Measurements from ENCODE around the gene CHID1. TPM values are rescaled to one million over a fixed set of nuclear protein-coding genes. Genes with fewer than 3 reads are reported as not detected.
A peak's percentile ranks its signal among the peaks of the same experiment; 100 is the strongest.

The CHID1 gene
- total and polyA plus RNA-seq, 4 experiments from 2014 or later, result 46.9 to 82.3 (median 55.7) TPM

- intact Hi-C loops (cut with micrococcal nuclease), result no loop called here
- Histone ChIP-seq H3K27me3 (ENCODE audit: insufficient read depth, low read length) (peaks cover 10% of the 10 kb centered on the region), H3K27ac (ENCODE audit: low read depth, low read length) (no peak overlapping the region), H3K9me3 (ENCODE audit: control insufficient read depth in 1 of 2, low read length in 2 of 2) (no peaks in the 10 kb centered on the region), H3K36me3 (ENCODE audit: insufficient read depth, low read length) (no peaks in the 10 kb centered on the region), H3K4me3 (ENCODE audit: low read length in 2 of 2) (peak overlapping the region in 1 of 2 donors; percentile 24), H3K4me1 (ENCODE audit: insufficient read depth, low read length) (peaks cover 10% of the 10 kb centered on the region)
- H3K4me3 Mint-ChIP-seq, result peak overlapping the region; percentile 61 to 79 (median 73)
- H3K27me3 Mint-ChIP-seq, result peaks cover 4% of the 10 kb centered on the region in 2 donors
- no peak for DNase-seq
- POLR2A ChIA-PET (ENCODE audit: partially characterized antibody), result interaction anchor here (1.0 kb wide), 2 partner anchors 61 to 202 kb away, joined by 3 to 6 read pairs; no protein-coding TSS in a partner anchor
- H3K9me3 Mint-ChIP-seq, result no peaks in the 10 kb centered on the region
- CTCF ChIA-PET (ENCODE audit: partially characterized antibody), result interaction anchor here (1.0 to 4.1 kb wide), 5 partner anchors 17 to 205 kb away, joined by 3 to 35 read pairs (median 3); partner anchors contain the start of gene RPLP2
- no peak overlapping the region for H3K27ac Mint-ChIP-seq
- peaks cover 2 to 14% (median 6%) of the 10 kb centered on the region in 4 donors for H3K4me1 Mint-ChIP-seq
- no peaks in the 10 kb centered on the region for H3K36me3 Mint-ChIP-seq
These were observed 61.3 kb downstream of the CHID1 start for GRCh38 chr11:849104-849824.

- Histone ChIP-seq H3K9me3 (ENCODE audit: control insufficient read depth in 1 of 2, low read length in 2 of 2) (no peaks in the 10 kb centered on the region), H3K27ac (ENCODE audit: low read depth, low read length) (no peak overlapping the region), H3K4me1 (ENCODE audit: insufficient read depth, low read length) (peaks cover 17% of the 10 kb centered on the region), H3K36me3 (ENCODE audit: insufficient read depth, low read length) (no peaks in the 10 kb centered on the region), H3K4me3 (ENCODE audit: low read length in 2 of 2) (no peak overlapping the region), H3K27me3 (ENCODE audit: insufficient read depth, low read length) (peaks cover 10% of the 10 kb centered on the region)
- H3K9me3 Mint-ChIP-seq, result no peaks in the 10 kb centered on the region
- H3K36me3 Mint-ChIP-seq, result peaks cover 0 to 1% of the 10 kb centered on the region in 2 donors
- H3K4me1 Mint-ChIP-seq, result peaks cover 2 to 19% (median 8%) of the 10 kb centered on the region in 4 donors
- H3K27me3 Mint-ChIP-seq, result peaks cover 4% of the 10 kb centered on the region in 2 donors
- POLR2A ChIA-PET (ENCODE audit: partially characterized antibody), result interaction anchor here (0.6 to 1.4 kb wide), 5 partner anchors 62 to 202 kb away, joined by 3 to 6 read pairs (median 3); partner anchors contain the start of gene AP2A2
- H3K27ac Mint-ChIP-seq, result peak overlapping the region in 1 of 7 donors; percentile 16
- CTCF ChIA-PET (ENCODE audit: partially characterized antibody), result interaction anchor here (1.0 to 4.1 kb wide), 5 partner anchors 17 to 206 kb away, joined by 3 to 35 read pairs (median 3); partner anchors contain the start of gene RPLP2
- H3K4me3 Mint-ChIP-seq, result peak overlapping the region in 7 of 8 donors; percentile 26 to 77 (median 62)
- peak; percentile 59 to 70 (median 62) for DNase-seq
- intact Hi-C loops (cut with micrococcal nuclease), result no loop called here
These were observed 62.2 kb downstream of the CHID1 start for GRCh38 chr11:848380-848931.

GRCh38 chr11:847876-848275 is 62.7 kb downstream of the CHID1 start:
- H3K27me3 Mint-ChIP-seq, result peaks cover 4% of the 10 kb centered on the region in 2 donors
- Histone ChIP-seq H3K9me3 (ENCODE audit: control insufficient read depth in 1 of 2, low read length in 2 of 2) (no peaks in the 10 kb centered on the region), H3K4me3 (ENCODE audit: low read length in 2 of 2) (no peak overlapping the region), H3K27ac (ENCODE audit: low read depth, low read length) (no peak overlapping the region), H3K27me3 (ENCODE audit: insufficient read depth, low read length) (peaks cover 10% of the 10 kb centered on the region), H3K36me3 (ENCODE audit: insufficient read depth, low read length) (no peaks in the 10 kb centered on the region), H3K4me1 (ENCODE audit: insufficient read depth, low read length) (peaks cover 22% of the 10 kb centered on the region)
- H3K4me3 Mint-ChIP-seq, result peak overlapping the region in 1 of 8 donors; percentile 25
- no peak for DNase-seq
- intact Hi-C loops (cut with micrococcal nuclease), result no loop called here
- H3K36me3 Mint-ChIP-seq, result peaks cover 0 to 1% of the 10 kb centered on the region in 2 donors
- peaks cover 2 to 21% (median 8%) of the 10 kb centered on the region in 4 donors for H3K4me1 Mint-ChIP-seq
- no peaks in the 10 kb centered on the region for H3K9me3 Mint-ChIP-seq
- POLR2A ChIA-PET (ENCODE audit: partially characterized antibody), result interaction anchor here (0.6 to 1.4 kb wide), 5 partner anchors 62 to 203 kb away, joined by 3 to 6 read pairs (median 3); partner anchors contain the start of gene AP2A2
- CTCF ChIA-PET (ENCODE audit: partially characterized antibody), result interaction anchor here (1.0 to 4.1 kb wide), 6 partner anchors 10 to 207 kb away, joined by 3 to 35 read pairs (median 3); partner anchors contain the start of gene RPLP2
- no peak overlapping the region for H3K27ac Mint-ChIP-seq

GRCh38 chr11:846496-847098 is 64.0 kb downstream of the CHID1 start:
- intact Hi-C loops (cut with micrococcal nuclease), result no loop called here
- no peaks in the 10 kb centered on the region for H3K9me3 ChIP-seq (ENCODE audit: control insufficient read depth in 1 of 2, low read length in 2 of 2)
- no peak overlapping the region for H3K27ac ChIP-seq (ENCODE audit: low read depth, low read length)
- H3K36me3 ChIP-seq (ENCODE audit: insufficient read depth, low read length), result no peaks in the 10 kb centered on the region
- no peak for DNase-seq
- ChIA-PET CTCF (ENCODE audit: partially characterized antibody) (interaction anchor here (1.0 to 4.1 kb wide), 2 partner anchors 9 to 204 kb away, joined by 3 to 35 read pairs; no protein-coding TSS in a partner anchor), POLR2A (ENCODE audit: partially characterized antibody) (interaction anchor here (1.2 kb wide), 1 partner anchor 27 kb away, joined by 5 read pairs; no protein-coding TSS in a partner anchor)
- H3K4me3 Mint-ChIP-seq, result peak overlapping the region in 1 of 8 donors; percentile 20
- no peak overlapping the region for H3K4me3 ChIP-seq (ENCODE audit: low read length in 2 of 2)
- H3K4me1 Mint-ChIP-seq, result peaks cover 2 to 21% (median 8%) of the 10 kb centered on the region in 4 donors
- no peaks in the 10 kb centered on the region for H3K9me3 Mint-ChIP-seq
- H3K4me1 ChIP-seq (ENCODE audit: insufficient read depth, low read length), result peaks cover 22% of the 10 kb centered on the region
- H3K27ac Mint-ChIP-seq, result peak overlapping the region in 1 of 7 donors; percentile 32
- H3K36me3 Mint-ChIP-seq, result peaks cover 0 to 3% of the 10 kb centered on the region in 2 donors
- H3K27me3 ChIP-seq (ENCODE audit: insufficient read depth, low read length), result peaks cover 10% of the 10 kb centered on the region
- H3K27me3 Mint-ChIP-seq, result peaks cover 2 to 4% of the 10 kb centered on the region in 2 donors

GRCh38 chr11:845872-846495 is 64.6 kb downstream of the CHID1 start:
- Mint-ChIP-seq H3K36me3 (peaks cover 0 to 3% of the 10 kb centered on the region in 2 donors), H3K4me1 (peaks cover 4 to 28% (median 12%) of the 10 kb centered on the region in 4 donors), H3K27me3 (peaks cover 2 to 4% of the 10 kb centered on the region in 2 donors), H3K9me3 (no peaks in the 10 kb centered on the region), H3K4me3 (peak overlapping the region in 1 of 8 donors; percentile 35), H3K27ac (peak overlapping the region in 1 of 7 donors; percentile 32)
- DNase-seq, result no peak
- H3K27ac ChIP-seq (ENCODE audit: low read depth, low read length), result no peak overlapping the region
- no peak overlapping the region for H3K4me3 ChIP-seq (ENCODE audit: low read length in 2 of 2)
- H3K27me3 ChIP-seq (ENCODE audit: insufficient read depth, low read length), result peaks cover 10% of the 10 kb centered on the region
- POLR2A ChIA-PET (ENCODE audit: partially characterized antibody), result interaction anchor here (1.2 kb wide), 1 partner anchor 26 kb away, joined by 5 read pairs; no protein-coding TSS in a partner anchor
- no peaks in the 10 kb centered on the region for H3K9me3 ChIP-seq (ENCODE audit: control insufficient read depth in 1 of 2, low read length in 2 of 2)
- H3K4me1 ChIP-seq (ENCODE audit: insufficient read depth, low read length), result peaks cover 28% of the 10 kb centered on the region
- no peaks in the 10 kb centered on the region for H3K36me3 ChIP-seq (ENCODE audit: insufficient read depth, low read length)
- CTCF ChIA-PET (ENCODE audit: partially characterized antibody), result interaction anchor here (4.1 kb wide), 1 partner anchor 205 kb away, joined by 35 read pairs; no protein-coding TSS in a partner anchor
- intact Hi-C loops (cut with micrococcal nuclease), result no loop called here

- Histone ChIP-seq H3K27me3 (ENCODE audit: insufficient read depth, low read length) (peaks cover 10% of the 10 kb centered on the region), H3K27ac (ENCODE audit: low read depth, low read length) (no peak overlapping the region), H3K9me3 (ENCODE audit: control insufficient read depth in 1 of 2, low read length in 2 of 2) (no peaks in the 10 kb centered on the region), H3K36me3 (ENCODE audit: insufficient read depth, low read length) (peaks cover 1% of the 10 kb centered on the region), H3K4me1 (ENCODE audit: insufficient read depth, low read length) (peaks cover 39% of the 10 kb centered on the region), H3K4me3 (ENCODE audit: low read length in 2 of 2) (no peak overlapping the region)
- CTCF ChIA-PET (ENCODE audit: partially characterized antibody), result no interaction called here
- intact Hi-C loops (cut with micrococcal nuclease), result no loop called here
- Mint-ChIP-seq H3K27me3 (peaks cover 2 to 4% of the 10 kb centered on the region in 2 donors), H3K27ac (peak overlapping the region in 1 of 7 donors; percentile 21), H3K9me3 (peaks cover 0 to 1% (median 0%) of the 10 kb centered on the region in 8 donors), H3K4me1 (peaks cover 6 to 38% (median 21%) of the 10 kb centered on the region in 4 donors), H3K4me3 (peak overlapping the region in 1 of 8 donors; percentile 46), H3K36me3 (peaks cover 0 to 6% of the 10 kb centered on the region in 2 donors)
- DNase-seq, result no peak
- POLR2A ChIA-PET (ENCODE audit: partially characterized antibody), result interaction anchor here (3.1 to 5.2 kb wide), 3 partner anchors 13 to 66 kb away, joined by 8 to 67 read pairs (median 57); partner anchors contain the start of genes CD151, CHID1 and PNPLA2
These were observed 65.6 kb downstream of the CHID1 start for GRCh38 chr11:844693-845644.
